Activated T-helper 1 cell treated with Interleukin-2 at 50 U/mL for 16 hours (primary cell): ENCODE data around the gene PPP2R3C.
"Not testable (repeated sequence)": the region's sequence is repeated elsewhere in the genome, so short reads cannot be mapped to it uniquely, and the experiment has no call there.

ENCODE experiments used
- DNase-seq: peaks from one replicate; pipeline ENCODE4 v3.0.0-alpha.2; 2020; ENCODE audit warnings: low read depth

Gene PPP2R3C

DNA sequence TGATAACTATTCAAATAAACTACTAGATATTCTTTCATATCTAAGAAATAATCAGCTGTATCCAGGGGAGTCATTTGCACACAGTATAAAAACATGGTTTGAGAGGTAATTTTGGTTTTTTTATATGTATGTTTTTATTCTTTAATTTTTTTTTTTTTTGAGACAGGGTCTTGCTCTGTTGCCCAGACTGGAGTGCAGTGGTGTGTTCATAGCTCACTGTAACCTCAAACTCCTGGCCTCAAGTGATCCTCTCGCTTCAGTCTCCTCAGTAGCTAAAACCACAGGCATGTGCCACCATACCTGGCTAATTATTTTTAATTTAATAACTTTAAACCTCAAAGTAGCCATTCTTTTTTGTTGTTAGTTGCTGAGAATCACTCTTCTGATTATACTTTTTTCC, 2.3 kb upstream of the PPP2R3C start:
- no peak for DNase-seq

DNA sequence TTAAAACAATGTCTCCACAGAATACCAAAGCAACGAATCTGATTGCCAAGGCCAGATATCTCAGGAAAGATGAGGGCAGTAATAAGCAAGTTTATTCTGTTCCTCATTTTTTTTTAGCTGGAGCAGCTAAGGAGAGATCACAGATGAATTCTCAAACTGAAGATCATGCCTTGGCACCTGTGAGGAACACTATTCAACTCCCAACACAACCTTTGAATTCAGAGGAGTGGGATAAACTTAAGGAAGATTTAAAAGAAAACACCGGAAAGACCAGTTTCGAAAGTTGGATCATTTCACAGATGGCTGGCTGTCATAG, 1.6 kb upstream of the PPP2R3C start:
- no peak for DNase-seq

GRCh38 chr14:35122696-35123387, 1.1 kb upstream of the PPP2R3C start:
- DNase-seq = no peak

DNA sequence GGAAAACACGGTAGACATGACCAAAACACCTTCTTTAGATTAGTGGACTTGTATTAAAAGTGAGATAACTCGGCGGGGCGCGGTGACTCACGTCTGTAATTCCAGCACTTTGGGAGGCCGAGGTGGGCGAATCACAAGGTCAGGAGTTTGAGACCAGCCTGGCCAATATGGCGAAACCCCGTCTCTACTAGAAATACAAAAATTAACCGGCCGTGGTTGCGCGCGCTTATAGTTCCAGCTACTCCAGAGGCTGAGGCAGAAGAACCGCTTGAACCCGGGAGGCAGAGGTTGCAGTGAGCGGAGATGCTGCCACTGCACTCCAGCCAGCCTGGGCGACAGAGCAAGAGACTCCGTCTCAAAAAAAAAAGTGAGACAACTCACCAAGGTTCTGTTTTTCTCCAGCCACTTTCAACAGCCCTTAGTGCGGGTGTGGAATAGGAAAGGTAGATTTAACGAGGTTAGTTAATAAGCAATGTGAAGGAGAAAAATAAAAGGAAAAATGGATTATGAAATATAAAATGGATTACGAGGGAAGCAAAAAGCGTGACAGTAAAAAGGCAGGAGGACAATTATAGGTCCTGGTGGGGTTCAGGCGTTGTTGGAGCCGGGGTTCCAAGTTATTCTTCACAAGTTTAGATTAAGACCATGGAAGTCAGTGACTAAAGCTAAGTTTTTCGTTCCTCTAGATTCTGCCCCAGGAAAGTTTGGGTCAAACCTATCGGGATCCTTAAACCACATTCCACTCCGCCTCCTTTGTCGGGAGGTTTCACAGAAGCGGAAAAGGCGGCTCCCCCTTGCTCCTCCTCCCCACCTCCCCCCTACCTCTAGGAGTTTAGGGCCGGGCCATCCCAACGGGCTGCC, 534 bp downstream of the PPP2R3C start:
- DNase-seq = no peak

- DNase-seq = no peak
These were observed 4.7 kb downstream of the PPP2R3C start for GRCh38 chr14:35117112-35117511.

DNA sequence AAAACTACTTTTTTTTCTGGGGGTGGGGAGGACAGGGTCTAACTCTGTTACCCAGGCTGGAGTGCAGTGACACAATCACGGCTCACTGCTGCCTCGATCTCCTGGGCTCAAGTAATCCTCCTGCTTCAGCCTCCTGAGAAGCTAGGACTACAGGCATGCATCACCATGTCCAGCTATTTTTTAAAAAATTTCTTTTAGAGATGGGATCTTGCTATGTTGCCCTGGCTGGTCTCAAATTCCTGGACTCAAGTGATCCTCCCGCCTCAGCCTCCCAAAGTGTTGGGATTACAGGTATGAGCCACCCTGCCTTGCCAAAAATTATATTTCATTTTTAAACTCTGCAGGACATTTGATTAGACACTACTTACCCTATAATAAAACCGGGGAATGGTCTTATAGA, 5.5 kb downstream of the PPP2R3C start:
- no peak for DNase-seq

DNA sequence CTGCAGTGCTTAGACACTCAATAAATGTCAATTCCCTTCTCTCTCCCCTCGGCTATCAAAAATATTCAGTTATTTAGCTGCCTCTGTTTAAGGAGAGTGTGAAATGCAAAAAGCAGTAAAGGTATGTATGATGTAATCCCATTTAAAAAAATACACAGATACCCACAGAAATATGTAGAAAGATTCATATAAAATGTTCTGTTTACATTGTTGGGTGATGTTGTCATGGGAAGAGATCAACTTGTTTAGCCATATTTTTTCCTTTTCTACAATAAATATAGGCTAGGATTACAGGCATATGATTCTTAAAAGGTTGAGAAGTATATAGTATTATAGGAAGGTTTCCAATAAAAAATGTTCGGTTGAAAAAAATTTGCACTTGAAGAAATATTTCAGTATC, 7.8 kb downstream of the PPP2R3C start:
- no peak for DNase-seq

GRCh38 chr14:35113308-35113950, 8.4 kb downstream of the PPP2R3C start:
- DNase-seq = no peak

DNA sequence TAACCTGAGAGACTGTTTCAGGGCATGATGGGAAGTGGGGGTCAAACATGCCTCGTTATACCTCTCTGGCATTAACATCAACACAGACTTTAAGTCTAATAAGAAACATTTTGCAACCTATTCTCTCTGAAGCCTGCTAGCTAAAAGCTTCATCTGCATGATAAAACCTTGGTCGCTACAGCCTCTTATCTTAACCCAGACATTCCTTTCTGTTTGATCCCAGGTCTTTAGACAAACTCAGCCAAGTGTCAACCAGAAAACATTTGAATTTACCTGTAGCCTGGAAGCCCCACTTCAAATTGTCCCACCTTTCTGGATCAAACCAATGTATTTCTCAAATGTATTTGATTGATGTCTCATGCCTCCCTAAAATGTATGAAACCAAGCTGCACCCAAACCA, 9.1 kb downstream of the PPP2R3C start:
- no peak for DNase-seq

GRCh38 chr14:35107866-35108265, 13.9 kb downstream of the PPP2R3C start:
- DNase-seq = no peak

DNA sequence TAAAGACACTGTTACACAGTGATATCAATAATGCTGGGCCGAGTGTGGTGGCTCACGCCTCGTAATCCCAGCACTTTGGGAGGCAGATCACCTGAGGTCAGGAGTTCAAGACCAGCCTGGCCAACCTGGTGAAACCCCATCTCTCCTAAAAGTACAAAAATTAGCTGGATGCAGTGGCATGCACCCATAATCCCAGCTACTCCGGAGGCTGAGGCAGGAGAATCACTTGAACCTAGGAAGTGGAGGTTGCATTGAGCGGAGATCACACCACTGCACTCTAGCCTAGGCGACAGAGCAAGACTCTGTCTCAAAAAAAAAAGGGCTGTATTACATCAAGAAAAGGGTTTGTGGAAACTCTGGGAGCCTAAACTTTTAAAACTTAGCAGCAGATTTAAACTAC, 27.1 kb downstream of the PPP2R3C start:
- not testable (repeated sequence) for DNase-seq

GRCh38 chr14:35088514-35088913, 33.3 kb downstream of the PPP2R3C start:
- DNase-seq = no peak

- DNase-seq = no peak
These were observed 36.3 kb downstream of the PPP2R3C start for GRCh38 chr14:35085441-35085840.

DNA sequence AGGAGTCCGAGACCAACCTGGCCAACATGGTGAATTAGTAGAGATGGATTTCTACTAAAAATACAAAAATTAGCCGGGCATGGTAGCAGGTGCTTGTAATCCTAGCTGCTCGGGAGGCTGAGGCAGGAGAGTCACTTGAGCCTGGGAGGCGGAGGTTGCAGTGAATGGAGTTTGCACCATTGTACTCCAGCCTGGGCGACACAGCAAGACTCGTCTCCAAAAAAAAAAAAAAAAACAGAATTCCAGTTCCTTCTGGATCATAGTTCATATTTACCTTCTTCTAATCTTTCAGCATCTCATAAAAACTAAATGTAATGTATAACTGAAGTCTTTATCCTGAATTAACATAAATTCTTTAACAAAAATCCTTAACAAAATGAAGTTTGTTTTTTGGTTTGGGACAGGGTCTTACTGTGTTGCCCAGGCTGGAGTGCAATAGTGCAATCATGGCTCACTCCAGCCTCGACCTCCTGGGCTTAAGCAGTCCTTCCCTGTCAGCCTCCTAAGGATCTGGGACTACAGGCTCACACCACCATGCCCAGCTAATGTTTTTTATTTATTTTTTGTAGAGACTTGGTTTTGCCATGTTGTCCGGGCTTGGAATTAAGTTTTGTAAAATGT, 38.1 kb downstream of the PPP2R3C start:
- DNase-seq = no peak

GRCh38 chr14:35079742-35080141, 42.0 kb downstream of the PPP2R3C start:
- DNase-seq = no peak

- DNase-seq = no peak
These were observed 43.7 kb downstream of the PPP2R3C start for GRCh38 chr14:35078082-35078481.

DNA sequence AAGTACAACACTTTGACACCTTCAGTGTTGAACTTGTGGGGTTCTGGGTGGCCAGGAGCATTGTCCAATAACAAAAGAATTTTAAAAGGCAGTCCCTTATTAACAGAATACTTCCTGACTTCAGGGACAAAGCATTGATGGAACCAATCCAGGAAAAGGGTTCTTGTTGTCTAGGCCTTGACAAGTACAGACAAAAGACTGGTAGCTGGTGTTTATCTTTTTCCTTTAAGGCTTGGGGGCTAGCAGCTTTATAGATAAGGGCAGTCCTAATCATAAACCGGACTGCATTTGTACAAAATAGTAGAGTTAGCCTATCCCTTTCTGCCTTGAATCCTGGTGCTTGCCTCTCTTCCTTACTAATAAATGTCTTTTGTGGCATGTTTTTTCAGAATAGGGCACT, 48.3 kb downstream of the PPP2R3C start:
- no peak for DNase-seq

DNA sequence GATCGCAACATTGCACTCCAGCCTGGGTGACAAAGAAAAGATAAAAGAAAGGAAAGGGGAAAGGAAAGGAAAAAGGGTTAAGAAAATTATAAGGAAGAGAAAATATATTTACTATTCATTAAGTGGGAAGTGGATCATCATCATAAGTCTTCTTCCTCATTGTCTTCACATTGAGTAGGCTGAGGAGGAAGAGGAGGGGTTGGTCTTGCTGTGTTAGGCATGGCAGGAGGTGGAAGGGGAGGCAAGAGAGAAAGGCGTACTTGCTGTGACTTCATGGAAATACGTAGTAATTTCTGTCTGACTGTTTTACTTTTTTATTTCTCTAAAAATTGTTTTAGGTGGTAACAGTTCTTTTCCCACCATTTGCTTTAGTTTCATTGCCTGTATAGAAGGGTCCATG, 49.6 kb downstream of the PPP2R3C start:
- DNase-seq = no peak

GRCh38 chr14:35068238-35069012, 53.4 kb downstream of the PPP2R3C start:
- no peak for DNase-seq

GRCh38 chr14:35065731-35066130, 56.1 kb downstream of the PPP2R3C start:
- DNase-seq = not testable (repeated sequence)

DNA sequence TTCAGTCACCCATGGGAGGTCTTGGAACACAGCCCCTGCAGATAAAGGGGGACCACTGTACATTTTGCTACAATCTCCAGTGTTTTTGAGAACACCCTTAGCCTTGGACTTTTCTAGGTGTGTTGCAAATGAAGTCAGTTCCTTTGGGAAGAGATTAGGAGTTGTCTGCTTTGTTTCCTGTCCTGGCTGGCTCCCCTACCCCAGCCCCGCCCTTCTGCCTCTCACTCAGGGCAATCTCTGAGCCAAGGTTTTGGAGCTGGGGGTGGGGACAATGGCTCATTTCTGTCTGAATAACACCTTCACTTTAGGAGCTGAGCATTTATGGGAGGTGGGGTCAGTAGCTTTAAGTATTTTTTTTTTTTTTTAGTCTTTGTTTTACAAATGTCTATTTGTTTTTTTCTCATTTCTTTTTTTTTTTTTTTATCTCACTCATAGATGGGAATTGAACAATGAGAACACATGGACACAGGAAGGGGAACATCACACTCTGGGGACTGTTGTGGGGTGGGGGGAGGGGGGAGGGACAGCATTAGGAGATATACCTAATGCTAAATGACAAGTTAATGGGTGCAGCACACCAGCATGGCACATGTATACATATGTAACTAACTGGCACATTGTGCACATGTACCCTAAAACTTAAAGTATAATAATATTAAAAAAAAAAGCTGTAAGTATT, 60.5 kb downstream of the PPP2R3C start:
- not testable (repeated sequence) for DNase-seq
